Ascending aorta (tissue), 2 donors: Measurements from ENCODE around the gene CKLF. TPM values are rescaled to one million over a fixed set of nuclear protein-coding genes. Genes with fewer than 3 reads are reported as not detected.

Experiments used
- DNase-seq, 2 donors: peaks; one replicate each; pipeline ENCODE4 v3.0.0-alpha.2; 2019; ENCODE audit warnings: low spot score in 2 of 2
- H3K27ac ChIP-seq, 2 donors: fragments of 200-600 bp; sonication (generic); one replicate each; pipeline ENCODE4 v1.5.1; 2016 to 2017; ENCODE audit warnings: mild to moderate bottlenecking in 1 of 2
- H3K27me3 ChIP-seq: fragments of 200-600 bp; sonication (generic); one replicate; pipeline ENCODE4 v1.5.1; 2017
- H3K36me3 ChIP-seq, 2 donors: fragments of 200-600 bp; sonication (generic); one replicate each; pipeline ENCODE4 v1.5.1; 2016
- H3K4me1 ChIP-seq, 2 donors: fragments of 200-600 bp; sonication (generic); one replicate each; pipeline ENCODE4 v1.5.1; 2016 to 2017; ENCODE audit warnings: mild to moderate bottlenecking in 1 of 2
- H3K4me3 ChIP-seq, 2 donors: fragments of 200-600 bp; sonication (generic); one replicate each; pipeline ENCODE4 v1.5.1; 2016 to 2017; ENCODE audit warnings: mild to moderate bottlenecking in 1 of 2
- H3K9me3 ChIP-seq, 2 donors: fragments of 200-600 bp; sonication (generic); one replicate each; pipeline ENCODE4 v1.5.1; 2016
- intact Hi-C: fragments of 100-400 bp; cut with DNase I; formaldehyde crosslinking; loops from one replicate; pipeline ENCODE4 v1.15.1; 2023
- total RNA-seq: library from RNA; depleted of rRNA; stranded (reverse); fragments of >200 nt; gene quantifications from one replicate; pipeline ENCODE4 v1.1.0, GENCODE V29; 2016
- TF ChIP-seq, protein P1 (sequence below), 3 experiments: fragments of 200-600 bp in 2 of 3; fragments of 450-650 bp in 1 of 3; sonication (generic) in 2 of 3; IDR thresholded peaks; one replicate each; pipeline ENCODE4 v1.5.1; 2016 to 2019; ENCODE audit warnings: antibody characterized with exemption in 3 of 3, mild to moderate bottlenecking in 1 of 3, moderate library complexity in 1 of 3

Gene CKLF
- total RNA-seq, 1 donor from 2014 or later = not detected

DNA sequence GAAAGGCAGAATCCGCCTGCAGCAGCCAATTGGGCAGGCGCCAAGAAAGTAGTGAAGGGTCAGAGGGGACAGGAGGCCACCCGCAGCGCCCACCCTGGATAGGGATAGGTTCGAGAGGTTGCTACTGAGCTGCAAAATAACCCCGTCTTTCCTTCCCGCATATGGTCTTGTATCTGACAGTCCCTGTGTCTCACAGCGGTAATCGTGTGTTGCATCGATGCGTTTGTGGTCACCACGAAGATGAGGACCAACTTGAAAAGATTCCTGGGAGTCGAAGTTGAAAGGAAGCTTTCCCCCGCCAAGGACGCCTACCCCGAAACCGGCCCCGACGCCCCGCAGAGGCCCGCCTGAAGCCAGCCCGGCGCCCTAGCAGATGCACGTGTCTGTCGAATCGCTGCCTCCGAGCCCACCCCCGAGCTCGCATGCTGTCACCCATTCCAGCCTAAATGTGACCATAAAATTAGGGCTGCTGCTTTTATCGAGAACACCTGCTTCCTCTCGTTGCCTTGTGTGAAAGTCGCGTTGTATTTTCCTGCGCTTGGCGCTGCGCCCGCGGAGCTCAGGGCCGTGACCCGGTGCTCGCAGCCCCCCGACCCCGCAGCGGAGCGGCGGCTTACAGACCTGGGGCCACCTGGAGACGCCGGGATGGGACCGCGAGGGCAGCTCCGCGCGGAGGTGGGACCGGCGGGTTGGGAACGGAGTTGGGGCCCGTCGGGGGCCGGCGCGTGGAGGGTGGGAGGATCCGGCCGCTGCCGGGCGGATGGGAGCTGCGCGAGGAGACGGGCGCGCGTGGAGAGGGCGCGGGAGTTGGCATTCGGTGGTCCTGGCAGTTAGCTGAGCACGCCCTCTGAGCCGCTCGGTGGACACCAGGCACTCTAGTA is 26.5 kb downstream of the CKLF start, which contains the start of gene CMTM2:
TSS of gene CMTM2 (plus strand) at position 813 of the 881 bp plus-strand sequence. CDS start 145 bp downstream, outside the sequence.
- H3K36me3 ChIP-seq = no peaks in the 10 kb centered on the region
- H3K4me3 ChIP-seq = peak within 1 kb of the TSS; percentile 7 to 55
- DNase-seq = no peak
- intact Hi-C loops = no loop called here
- TF ChIP-seq, protein P1, sequence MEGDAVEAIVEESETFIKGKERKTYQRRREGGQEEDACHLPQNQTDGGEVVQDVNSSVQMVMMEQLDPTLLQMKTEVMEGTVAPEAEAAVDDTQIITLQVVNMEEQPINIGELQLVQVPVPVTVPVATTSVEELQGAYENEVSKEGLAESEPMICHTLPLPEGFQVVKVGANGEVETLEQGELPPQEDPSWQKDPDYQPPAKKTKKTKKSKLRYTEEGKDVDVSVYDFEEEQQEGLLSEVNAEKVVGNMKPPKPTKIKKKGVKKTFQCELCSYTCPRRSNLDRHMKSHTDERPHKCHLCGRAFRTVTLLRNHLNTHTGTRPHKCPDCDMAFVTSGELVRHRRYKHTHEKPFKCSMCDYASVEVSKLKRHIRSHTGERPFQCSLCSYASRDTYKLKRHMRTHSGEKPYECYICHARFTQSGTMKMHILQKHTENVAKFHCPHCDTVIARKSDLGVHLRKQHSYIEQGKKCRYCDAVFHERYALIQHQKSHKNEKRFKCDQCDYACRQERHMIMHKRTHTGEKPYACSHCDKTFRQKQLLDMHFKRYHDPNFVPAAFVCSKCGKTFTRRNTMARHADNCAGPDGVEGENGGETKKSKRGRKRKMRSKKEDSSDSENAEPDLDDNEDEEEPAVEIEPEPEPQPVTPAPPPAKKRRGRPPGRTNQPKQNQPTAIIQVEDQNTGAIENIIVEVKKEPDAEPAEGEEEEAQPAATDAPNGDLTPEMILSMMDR (IDR thresholded peaks at IDR 0.05) = no peak
- H3K27me3 ChIP-seq = no peaks in the 10 kb centered on the region
- H3K27ac ChIP-seq = peak within 1 kb of the TSS in 1 of 2 donors; percentile 57
- H3K4me1 ChIP-seq = peaks cover 5 to 6% of the 10 kb centered on the region in 2 donors
- H3K9me3 ChIP-seq = no peaks in the 10 kb centered on the region

DNA sequence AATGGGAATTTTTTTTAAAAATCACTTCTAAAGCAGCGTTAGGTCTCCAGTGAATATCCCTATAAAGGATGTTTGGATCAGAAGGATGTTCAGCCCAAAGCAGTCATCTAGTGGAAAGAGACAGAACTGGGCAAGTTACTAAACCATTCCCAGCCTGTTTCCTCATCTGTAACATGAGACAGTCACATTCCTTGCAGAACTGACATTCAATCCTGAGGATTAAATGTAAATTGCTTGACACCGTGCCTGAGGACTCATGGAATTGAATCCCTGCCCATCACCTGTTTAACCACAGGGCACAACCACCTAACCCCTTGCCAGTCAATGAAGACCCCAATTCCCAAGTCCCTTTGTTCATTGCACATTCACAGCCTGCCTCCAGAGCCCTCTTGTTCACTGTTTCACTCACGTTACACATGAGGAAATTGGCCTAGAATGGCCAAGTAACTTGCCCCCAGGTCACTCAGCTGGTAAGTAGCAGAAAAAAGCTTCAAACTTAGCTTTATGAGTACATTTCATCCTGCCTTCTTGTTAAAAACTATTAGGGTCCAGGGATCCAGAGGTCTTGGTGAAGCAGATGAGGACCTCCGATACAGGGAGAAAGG is 28.3 kb downstream of the CKLF start:
- Histone ChIP-seq H3K27ac (peak overlapping the region; percentile 34 to 57), H3K4me3 (no peak overlapping the region), H3K36me3 (no peaks in the 10 kb centered on the region), H3K9me3 (no peaks in the 10 kb centered on the region), H3K4me1 (peaks cover 5 to 6% of the 10 kb centered on the region in 2 donors), H3K27me3 (no peaks in the 10 kb centered on the region)
- no peak for DNase-seq
- intact Hi-C loops = no loop called here
- TF ChIP-seq, protein P1 (IDR thresholded peaks at IDR 0.05) = no peak

- no peak for DNase-seq
- Histone ChIP-seq H3K27me3 (no peaks in the 10 kb centered on the region), H3K36me3 (no peaks in the 10 kb centered on the region), H3K27ac (peak overlapping the region; percentile 34 to 57), H3K4me3 (no peak overlapping the region), H3K4me1 (peaks cover 5 to 6% of the 10 kb centered on the region in 2 donors), H3K9me3 (no peaks in the 10 kb centered on the region)
- intact Hi-C loops = no loop called here
- TF ChIP-seq, protein P1 (IDR thresholded peaks at IDR 0.05) = no peak
These were observed 29.0 kb downstream of the CKLF start for GRCh38 chr16:66581246-66581952.

GRCh38 chr16:66585481-66586239 is 33.3 kb downstream of the CKLF start:
- no peak for DNase-seq

More at GRCh38 chr16:66585481-66586239, 33.3 kb downstream of the CKLF start:
- TF ChIP-seq, protein P1 (IDR thresholded peaks at IDR 0.05) = no peak
- no peak overlapping the region for H3K27ac ChIP-seq
- H3K4me3 ChIP-seq = no peak overlapping the region
- intact Hi-C loops = no loop called here
- H3K27me3 ChIP-seq = no peaks in the 10 kb centered on the region
- H3K9me3 ChIP-seq = no peaks in the 10 kb centered on the region
- peaks cover 0 to 5% of the 10 kb centered on the region in 2 donors for H3K4me1 ChIP-seq
- H3K36me3 ChIP-seq = no peaks in the 10 kb centered on the region
